GM23338 (cell line): ENCODE results near the gene ARHGEF16. TPM values are rescaled to one million over a fixed set of nuclear protein-coding genes. Genes with fewer than 3 reads are reported as not detected.

ENCODE experiments used
- ATAC-seq: fragments of 200-7000 bp; cut with Tn5 transposase; 3 replicates; pipeline ENCODE4 v1.9.1; 2020
- DNase-seq: peaks from one replicate; pipeline ENCODE4 v3.0.0-alpha.2; 2015; ENCODE audit warnings: low spot score
- H2AFZ ChIP-seq: fragments of 200-600 bp; sonication (generic); 2 replicates; pipeline ENCODE4 v1.8.0; 2016; ENCODE audit warnings: antibody characterized with exemption, mild to moderate bottlenecking, moderate library complexity
- H3F3A ChIP-seq: fragments of 200-600 bp; sonication (generic); replicated peaks from 2 replicates; pipeline ENCODE4 v1.8.0; 2017; ENCODE audit warnings: antibody characterized with exemption, mixed run types, low read depth
- H3K27ac ChIP-seq: fragments of 200-600 bp; sonication (generic); 2 replicates; pipeline ENCODE4 v1.6.1; 2016; ENCODE audit warnings: low read depth
- H3K27me3 ChIP-seq: fragments of 200-600 bp; sonication (generic); 2 replicates; pipeline ENCODE4 v1.8.0; 2016; ENCODE audit warnings: mild to moderate bottlenecking, mixed run types, moderate library complexity; ENCODE audit not compliant: insufficient read depth
- H3K36me3 ChIP-seq: fragments of 200-600 bp; sonication (generic); 2 replicates; pipeline ENCODE4 v1.8.0; 2016; ENCODE audit warnings: mild to moderate bottlenecking; ENCODE audit not compliant: insufficient read depth
- H3K4me1 ChIP-seq: fragments of 200-600 bp; sonication (generic); 2 replicates; pipeline ENCODE4 v1.8.0; 2016; ENCODE audit warnings: mild to moderate bottlenecking, moderate library complexity; ENCODE audit not compliant: insufficient read depth
- H3K4me2 ChIP-seq: fragments of 200-600 bp; sonication (generic); 2 replicates; pipeline ENCODE4 v1.7.1; 2017; ENCODE audit warnings: mixed run types
- H3K4me3 ChIP-seq: fragments of 200-600 bp; sonication (generic); 2 replicates; pipeline ENCODE4 v1.6.1; 2016; ENCODE audit warnings: mixed run types
- H3K79me2 ChIP-seq: fragments of 200-600 bp; sonication (generic); replicated peaks from 2 replicates; pipeline ENCODE4 v1.8.0; 2017; ENCODE audit warnings: mild to moderate bottlenecking; ENCODE audit not compliant: insufficient read depth
- H3K9me2 ChIP-seq: fragments of 200-600 bp; sonication (generic); 2 replicates; pipeline ENCODE4 v1.8.0; 2017; ENCODE audit not compliant: insufficient read depth
- H4K20me1 ChIP-seq: fragments of 200-600 bp; sonication (generic); replicated peaks from 2 replicates; pipeline ENCODE4 v1.8.0; 2017; ENCODE audit warnings: mild to moderate bottlenecking; ENCODE audit not compliant: insufficient read depth
- H3K27ac Mint-ChIP-seq: 2 replicates; pipeline ENCODE4 v1.8.0; 2020; ENCODE audit warnings: inconsistent platforms, mild to moderate bottlenecking, moderate library complexity, mixed read lengths
- H3K27me3 Mint-ChIP-seq: 3 replicates; pipeline ENCODE4 v1.8.0; 2022; ENCODE audit warnings: low read depth, mild to moderate bottlenecking, moderate library complexity, mixed read lengths, inconsistent platforms; ENCODE audit not compliant: insufficient read depth, poor library complexity
- H3K36me3 Mint-ChIP-seq: 3 replicates; pipeline ENCODE4 v1.8.0; 2021; ENCODE audit warnings: low read depth, mild to moderate bottlenecking, inconsistent platforms, moderate library complexity, mixed read lengths
- H3K4me1 Mint-ChIP-seq: 3 replicates; pipeline ENCODE4 v1.8.0; 2020; ENCODE audit warnings: mild to moderate bottlenecking, inconsistent platforms, mixed read lengths
- H3K4me3 Mint-ChIP-seq: 3 replicates; pipeline ENCODE4 v1.8.0; 2021; ENCODE audit warnings: moderate library complexity, mild to moderate bottlenecking, inconsistent platforms, mixed read lengths
- H3K9me3 Mint-ChIP-seq: 3 replicates; pipeline ENCODE4 v1.8.0; 2020; ENCODE audit warnings: moderate library complexity, mild to moderate bottlenecking, inconsistent platforms, mixed read lengths
- CREB1 ChIP-seq: fragments of 250-450 bp; sonication (Bioruptor Pico); IDR thresholded peaks from 2 replicates; pipeline ENCODE4 v1.5.0; 2020; ENCODE audit warnings: low read depth, mild to moderate bottlenecking, moderate library complexity
- CTCF ChIP-seq, 2 experiments: fragments of 200-600 bp in 1 of 2; sonication (generic) in 1 of 2; conservative IDR thresholded peaks; 2 replicates each; pipeline versions ENCODE4 v1.5.1 to v1.6.1; 2016 to 2017; ENCODE audit warnings: antibody characterized with exemption in 2 of 2, low read depth in 2 of 2, mild to moderate bottlenecking in 2 of 2, moderate library complexity in 1 of 2
- ETS1 ChIP-seq: IDR thresholded peaks from 2 replicates; pipeline ENCODE4 v1.6.1; 2016; ENCODE audit warnings: antibody characterized with exemption
- EZH2 ChIP-seq: fragments of 200-600 bp; sonication (generic); IDR thresholded peaks from one replicate; pipeline ENCODE4 v1.8.0; 2017; ENCODE audit warnings: antibody characterized with exemption, mild to moderate bottlenecking, low read depth; ENCODE audit not compliant: unreplicated experiment
- JUNB ChIP-seq: IDR thresholded peaks from one replicate; pipeline ENCODE4 v1.6.1; 2016; ENCODE audit warnings: antibody characterized with exemption; ENCODE audit not compliant: unreplicated experiment
- NANOG ChIP-seq: IDR thresholded peaks from 2 replicates; pipeline ENCODE4 v1.6.1; 2016; ENCODE audit warnings: antibody characterized with exemption, borderline replicate concordance
- POLR2AphosphoS5 ChIP-seq: IDR thresholded peaks from 2 replicates; pipeline ENCODE4 v1.6.1; 2016; ENCODE audit warnings: antibody characterized with exemption, low read depth
- REST ChIP-seq: IDR thresholded peaks from one replicate; pipeline ENCODE4 v1.6.1; 2018; ENCODE audit warnings: antibody characterized with exemption; ENCODE audit not compliant: unreplicated experiment
- STAT1 ChIP-seq: IDR thresholded peaks from one replicate; pipeline ENCODE4 v1.6.1; 2016; ENCODE audit warnings: antibody characterized with exemption; ENCODE audit not compliant: unreplicated experiment
- ZNF114 ChIP-seq: fragments of 250-450 bp; sonication (Bioruptor Pico); IDR thresholded peaks from 2 replicates; pipeline ENCODE4 v1.5.0; 2020; ENCODE audit warnings: mild to moderate bottlenecking, moderate library complexity
- ZNF462 ChIP-seq: fragments of 250-450 bp; sonication (Bioruptor Pico); IDR thresholded peaks from 2 replicates; pipeline ENCODE4 v1.5.0; 2020; ENCODE audit warnings: mild to moderate bottlenecking, moderate library complexity
- polyA plus RNA-seq: library from polyadenylated mRNA; unstranded; fragments of >200 nt; fragmentation: Nextera tagmentation; extraction: Ambion mirVana; gene quantifications from 2 replicates; pipeline ENCODE4 v1.2.1, GENCODE V29; 2016
- total RNA-seq: library from RNA; depleted of rRNA; stranded (reverse); fragments of >200 nt; shearing (Covaris generic); gene quantifications from 2 replicates; pipeline ENCODE4 v1.2.3, GENCODE V29; 2014

ARHGEF16 gene
- total and polyA plus RNA-seq, 2 experiments from 2014 or later, result 12.2 to 29.3 TPM

GRCh38 chr1:3405974-3406867 lies 48.2 kb upstream of the ARHGEF16 start (continued):
- TF ChIP-seq CTCF (conservative IDR thresholded peaks at IDR 0.05; ENCODE audit: low read depth in 2 of 2) (no peak), NANOG (no peak), REST (no peak), JUNB (no peak), STAT1 (no peak), POLR2AphosphoS5 (no peak), CREB1 (no peak)

GRCh38 chr1:3407021-3407420 lies 47.4 kb upstream of the ARHGEF16 start:
- ATAC-seq (no peak), DNase-seq (no peak)
- H3K4me2 ChIP-seq, result no peak overlapping the region
- Mint-ChIP-seq H3K4me1 (no peaks in the 10 kb centered on the region; the same call in 2 of the 3 replicates), H3K9me3 (no peaks in the 10 kb centered on the region), H3K27me3 (peaks cover 3% of the 10 kb centered on the region), H3K4me3 (no peak overlapping the region), H3K27ac (no peak overlapping the region), H3K36me3 (no peaks in the 10 kb centered on the region)
- H4K20me1 ChIP-seq, result no peaks in the 10 kb centered on the region
- no peaks in the 10 kb centered on the region for H3K9me2 ChIP-seq
- H3K27ac ChIP-seq, result no peak overlapping the region
- H3F3A ChIP-seq, result no peaks in the 10 kb centered on the region
- no peaks in the 10 kb centered on the region for H3K4me1 ChIP-seq
- no peaks in the 10 kb centered on the region for H3K79me2 ChIP-seq
- H2AFZ ChIP-seq, result no peak overlapping the region
- no peaks in the 10 kb centered on the region for H3K36me3 ChIP-seq
- no peak overlapping the region for H3K4me3 ChIP-seq
- no peaks in the 10 kb centered on the region for H3K27me3 ChIP-seq
- TF ChIP-seq EZH2, result no peak
- TF ChIP-seq ZNF114 (CRISPR knock-in tag), result no peak
- TF ChIP-seq ETS1, result no peak
- TF ChIP-seq ZNF462 (CRISPR knock-in tag), result no peak
